IMR-90 (cell line): ENCODE measurements around the gene DNAH8. TPM values are rescaled to one million over a fixed set of nuclear protein-coding genes. Genes with fewer than 3 reads are reported as not detected.

Experiments
- ATAC-seq: fragments of 200-7000 bp; cut with Tn5 transposase; 2 replicates; pipeline ENCODE4 v1.9.1; 2020; ENCODE audit warnings: low read depth, mild to moderate bottlenecking, moderate library complexity
- BruUV-seq: library from RNA; stranded (reverse); fragments of 400-500 nt; replicated peaks from 2 replicates; lab custom pipeline; 2021; lab: Mats Ljungman, UMichigan
- CTCF ChIA-PET: fragments of 300-600 bp; formaldehyde crosslinking; extraction: SDS; loops from one replicate; lab custom pipeline; 2021; ENCODE audit warnings: antibody characterized with exemption; lab: Yijun Ruan, JAX
- POLR2A ChIA-PET: fragments of 300-600 bp; sonication (Branson Sonifier 250); formaldehyde crosslinking; loops from one replicate; lab custom pipeline; 2022; ENCODE audit warnings: antibody characterized with exemption; ENCODE audit not compliant: unreplicated experiment; lab: Charles Lee
- DNase-seq: peaks from one replicate; pipeline ENCODE4 v3.0.0; 2013
- H2AFZ ChIP-seq: replicated peaks from 2 replicates; pipeline ENCODE3; 2013; ENCODE audit warnings: low read length, mild to moderate bottlenecking; ENCODE audit not compliant: poor library complexity
- H2AK5ac ChIP-seq: 2 replicates; pipeline ENCODE4 v1.6.1; 2013; ENCODE audit warnings: low read depth, low read length, inconsistent platforms
- H2AK9ac ChIP-seq: replicated peaks from 2 replicates; pipeline ENCODE3; 2013; ENCODE audit warnings: mild to moderate bottlenecking, low read depth, low read length, moderate library complexity; ENCODE audit not compliant: poor library complexity
- H2BK120ac ChIP-seq: 2 replicates; pipeline ENCODE4 v1.6.1; 2013; ENCODE audit warnings: low read depth, low read length, inconsistent platforms
- H2BK15ac ChIP-seq: 3 replicates; pipeline ENCODE4 v1.6.1; 2013; ENCODE audit warnings: low read depth, low read length, inconsistent platforms
- H2BK20ac ChIP-seq: 2 replicates; pipeline ENCODE4 v1.6.1; 2013; ENCODE audit warnings: low read depth, mild to moderate bottlenecking, inconsistent platforms, low read length, moderate library complexity
- H2BK5ac ChIP-seq: 2 replicates; pipeline ENCODE4 v1.6.1; 2013; ENCODE audit warnings: mild to moderate bottlenecking, low read depth, low read length, inconsistent platforms; ENCODE audit not compliant: poor library complexity, severe bottlenecking
- H3K14ac ChIP-seq: replicated peaks from 2 replicates; pipeline ENCODE4 v1.6.1; 2013; ENCODE audit warnings: low read depth, low read length, inconsistent platforms
- H3K18ac ChIP-seq: 2 replicates; pipeline ENCODE4 v1.6.1; 2013; ENCODE audit warnings: low read depth, low read length, control low read depth
- H3K23ac ChIP-seq: 2 replicates; pipeline ENCODE4 v1.6.1; 2013; ENCODE audit warnings: low read depth, low read length, inconsistent platforms
- H3K27ac ChIP-seq: 2 replicates; pipeline ENCODE4 v1.5.1; 2013; ENCODE audit warnings: mild to moderate bottlenecking, control low read depth, low read length; ENCODE audit not compliant: insufficient read depth
- H3K27me3 ChIP-seq: 2 replicates; pipeline ENCODE4 v1.6.1; 2013; ENCODE audit warnings: low read length; ENCODE audit not compliant: control insufficient read depth, insufficient read depth
- H3K36me3 ChIP-seq: 2 replicates; pipeline ENCODE4 v1.6.1; 2013; ENCODE audit warnings: low read length, mixed read lengths; ENCODE audit not compliant: control insufficient read depth, insufficient read depth
- H3K4ac ChIP-seq: 2 replicates; pipeline ENCODE4 v1.6.1; 2013; ENCODE audit warnings: low read depth, low read length, inconsistent platforms
- H3K4me1 ChIP-seq: 2 replicates; pipeline ENCODE4 v1.6.1; 2013; ENCODE audit warnings: low read length, mixed read lengths; ENCODE audit not compliant: control insufficient read depth, insufficient read depth
- H3K4me2 ChIP-seq: 2 replicates; pipeline ENCODE4 v1.6.1; 2013; ENCODE audit warnings: low read depth, mild to moderate bottlenecking, control low read depth, low read length, moderate library complexity
- H3K4me3 ChIP-seq: 2 replicates; pipeline ENCODE4 v1.5.1; 2013; ENCODE audit warnings: low read depth, mild to moderate bottlenecking, control low read depth, low read length, moderate library complexity; ENCODE audit not compliant: insufficient read depth
- H3K56ac ChIP-seq: 2 replicates; pipeline ENCODE4 v1.6.1; 2013; ENCODE audit warnings: low read length, inconsistent platforms; ENCODE audit not compliant: insufficient read depth; ENCODE audit errors: extremely low read depth
- H3K79me1 ChIP-seq, 2 experiments: 2 replicates each; pipeline ENCODE4 v1.6.1; 2013; ENCODE audit warnings: low read length in 2 of 2, inconsistent platforms in 1 of 2, low read depth in 1 of 2
- H3K9ac ChIP-seq: 2 replicates; pipeline ENCODE4 v1.6.1; 2013; ENCODE audit warnings: low read depth, low read length, control low read depth
- H3K9me1 ChIP-seq: 2 replicates; pipeline ENCODE4 v1.6.1; 2013; ENCODE audit warnings: low read length, inconsistent platforms; ENCODE audit not compliant: insufficient read depth
- H3K9me3 ChIP-seq: 2 replicates; pipeline ENCODE4 v1.6.1; 2013; ENCODE audit warnings: low read length; ENCODE audit not compliant: control insufficient read depth, insufficient read depth
- H4K20me1 ChIP-seq: 2 replicates; pipeline ENCODE4 v1.6.1; 2013; ENCODE audit warnings: low read length, inconsistent platforms; ENCODE audit not compliant: insufficient read depth
- H4K5ac ChIP-seq: 2 replicates; pipeline ENCODE4 v1.6.1; 2013; ENCODE audit warnings: mild to moderate bottlenecking, low read depth, low read length, control low read depth
- H4K8ac ChIP-seq, 2 experiments: 2 replicates each; pipeline ENCODE4 v1.6.1; 2013; ENCODE audit warnings: low read depth in 2 of 2, low read length in 2 of 2, control low read depth in 1 of 2, inconsistent platforms in 1 of 2
- H4K91ac ChIP-seq: 2 replicates; pipeline ENCODE4 v1.6.1; 2013; ENCODE audit warnings: low read depth, low read length, inconsistent platforms; ENCODE audit not compliant: insufficient read depth
- BHLHE40 ChIP-seq: fragments of 150-350 bp; IDR thresholded peaks from 2 replicates; pipeline ENCODE4 v1.6.1; 2016; ENCODE audit warnings: mild to moderate bottlenecking, low read depth, low read length
- CEBPB ChIP-seq: IDR thresholded peaks from 2 replicates; pipeline ENCODE4 v1.6.1; 2012; ENCODE audit warnings: low read depth, low read length, improper control_type of control experiment
- CHD1 ChIP-seq: IDR thresholded peaks from 2 replicates; pipeline ENCODE4 v1.6.1; 2012; ENCODE audit warnings: low read depth, low read length, improper control_type of control experiment
- ELK1 ChIP-seq: fragments of 150-350 bp; IDR thresholded peaks from 2 replicates; pipeline ENCODE4 v1.6.1; 2016; ENCODE audit warnings: low read depth, mild to moderate bottlenecking, low read length, moderate library complexity, borderline replicate concordance
- MAZ ChIP-seq: IDR thresholded peaks from 2 replicates; pipeline ENCODE4 v1.6.1; 2012; ENCODE audit warnings: low read depth, mild to moderate bottlenecking, low read length, improper control_type of control experiment, moderate library complexity, borderline replicate concordance
- MXI1 ChIP-seq: IDR thresholded peaks from 2 replicates; pipeline ENCODE4 v1.6.1; 2012; ENCODE audit warnings: low read depth, mild to moderate bottlenecking, low read length, moderate library complexity, borderline replicate concordance
- NFE2L2 ChIP-seq: fragments of 150-350 bp; IDR thresholded peaks from 2 replicates; pipeline ENCODE4 v1.6.1; 2016; ENCODE audit warnings: low read depth, mild to moderate bottlenecking, low read length
- POLR2A ChIP-seq: IDR thresholded peaks from 2 replicates; pipeline ENCODE4 v1.6.1; 2012; ENCODE audit warnings: mild to moderate bottlenecking, low read depth, low read length
- RAD21 ChIP-seq: IDR thresholded peaks from 2 replicates; pipeline ENCODE4 v1.6.1; 2012; ENCODE audit warnings: low read length, improper control_type of control experiment
- RCOR1 ChIP-seq: IDR thresholded peaks from 2 replicates; pipeline ENCODE4 v1.6.1; 2012; ENCODE audit warnings: mild to moderate bottlenecking, low read length, improper control_type of control experiment; ENCODE audit not compliant: insufficient replicate concordance
- RFX5 ChIP-seq: IDR thresholded peaks from 2 replicates; pipeline ENCODE4 v1.8.0; 2012; ENCODE audit warnings: low read depth, mild to moderate bottlenecking, low read length, moderate library complexity
- SMC3 ChIP-seq: fragments of 150-350 bp; IDR thresholded peaks from 2 replicates; pipeline ENCODE4 v1.6.1; 2016; ENCODE audit warnings: low read depth, mild to moderate bottlenecking, antibody characterized with exemption, low read length, moderate library complexity
- USF2 ChIP-seq: fragments of 150-350 bp; IDR thresholded peaks from 2 replicates; pipeline ENCODE4 v1.6.1; 2017; ENCODE audit warnings: mild to moderate bottlenecking, antibody characterized with exemption, low read length, low read depth
- WGBS, 2 experiments: methylation state at CpG; one replicate each; pipeline versions ENCODE4 v1.1.5 to v1.1.7; 2013; ENCODE audit warnings: missing lambda C conversion rate in 2 of 2; ENCODE audit not compliant: insufficient read length in 1 of 2; ENCODE audit errors: extremely low coverage in 2 of 2; 5-methylcytosine and 5-hydroxymethylcytosine counted together
- dilution Hi-C: fragments of 300-500 bp; cut with HindIII; formaldehyde crosslinking; loops from one replicate; pipeline ENCODE4 v1.14.3; 2018; ENCODE audit warnings: low sequenced_read_pairs; ENCODE audit not compliant: unreplicated experiment
- in situ Hi-C: fragments of 300-500 bp; cut with MboI; formaldehyde crosslinking; loops from 3 replicates; pipeline ENCODE4 v1.14.3; 2019; ENCODE audit warnings: low sequenced_read_pairs, inconsistent platforms, mixed read lengths
- intact Hi-C: fragments of 100-400 bp; cut with micrococcal nuclease; formaldehyde crosslinking; loops from 2 replicates; pipeline ENCODE4 v1.10.0; 2022
- polyA plus RNA-seq, 3 experiments: library from polyadenylated mRNA; depleted of rRNA; stranded (reverse); fragments of >200 nt; gene quantifications; 2 replicates each; pipeline ENCODE4 v1.2.3, GENCODE V29; 2012; ENCODE audit warnings: low replicate concordance in 1 of 3
- total RNA-seq: library from RNA; depleted of rRNA; stranded (reverse); fragments of >200 nt; gene quantifications from 2 replicates; pipeline ENCODE4 v1.2.3, GENCODE V29; 2012

The DNAH8 gene
- total and polyA plus RNA-seq, 2 of the 4 experiments (the other 2 are of a cell fraction), result not detected

DNA sequence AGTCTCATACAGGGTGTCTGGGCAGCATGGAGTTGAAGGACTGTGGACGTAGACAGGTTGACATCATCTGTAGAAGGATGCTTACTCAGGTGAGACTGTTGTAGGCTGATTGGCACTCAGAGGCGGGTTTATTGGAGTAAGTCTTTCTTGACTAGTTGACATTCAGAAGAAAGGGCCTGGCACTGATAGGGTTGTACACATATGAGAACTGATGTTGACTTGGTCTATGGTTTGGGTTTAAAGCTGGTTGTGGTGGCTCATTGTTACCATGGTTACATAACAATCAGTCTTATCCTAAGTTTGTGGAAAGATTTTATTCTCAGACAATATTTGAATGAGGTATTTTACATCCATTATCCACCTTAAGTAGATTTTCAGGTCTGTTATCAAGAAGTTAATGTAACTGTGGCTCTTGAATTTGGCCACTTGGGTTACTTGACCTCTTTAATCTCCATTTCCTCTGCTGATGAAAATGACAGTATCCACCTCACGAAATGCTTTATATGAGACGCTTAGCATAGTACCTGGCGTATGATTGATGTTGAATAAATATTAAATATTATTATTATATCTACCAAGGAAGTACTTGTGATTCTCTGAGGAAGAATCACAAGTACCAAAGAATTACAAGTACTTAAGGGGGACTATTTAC, 109.3 kb downstream of the DNAH8 start:
- Histone ChIP-seq H3K4me3 (no peak overlapping the region), H3K18ac (no peak overlapping the region), H2BK5ac (no peak overlapping the region), H2AK9ac (no peak overlapping the region), H2AK5ac (no peak overlapping the region), H2AFZ (no peak overlapping the region), H3K56ac (no peak overlapping the region), H3K4ac (no peak overlapping the region), H3K4me1 (no peaks in the 10 kb centered on the region), H3K79me1 (no peaks in the 10 kb centered on the region), H3K4me2 (no peak overlapping the region), H4K20me1 (no peaks in the 10 kb centered on the region), H4K91ac (no peak overlapping the region), H4K8ac (no peak overlapping the region), H2BK20ac (no peak overlapping the region), H3K27ac (no peak overlapping the region), H3K23ac (no peak overlapping the region), H3K27me3 (no peaks in the 10 kb centered on the region), H2BK15ac (no peak overlapping the region), H3K9me3 (no peaks in the 10 kb centered on the region), H3K9ac (no peak overlapping the region), H4K5ac (no peak overlapping the region), H3K14ac (no peak overlapping the region), H3K36me3 (no peaks in the 10 kb centered on the region), H2BK120ac (no peak overlapping the region), H3K9me1 (no peaks in the 10 kb centered on the region)
- DNase-seq (no peak), ATAC-seq (no peak)
- BruUV-seq, result no TSS peak
- in situ Hi-C loops, result no loop called here
- dilution Hi-C loops, result no loop called here
- WGBS, 2 experiments, result 63% methylated on average over 1 of the region's 5 CpGs; no CpG with 5 or more reads in 1 of the 2 experiments
- intact Hi-C loops, result no loop called here
- POLR2A ChIA-PET, result no interaction called here
- TF ChIP-seq RCOR1, result no peak
- TF ChIP-seq RAD21, result no peak
- no peak for TF ChIP-seq NFE2L2
- TF ChIP-seq SMC3, result no peak
- no peak for TF ChIP-seq BHLHE40
- TF ChIP-seq CEBPB, result no peak
- TF ChIP-seq MXI1, result no peak
- no peak for TF ChIP-seq MAZ
- TF ChIP-seq CHD1, result no peak
- no peak for TF ChIP-seq ELK1
- no peak for TF ChIP-seq USF2
- TF ChIP-seq RFX5, result no peak
- TF ChIP-seq POLR2A, result no peak
- CTCF ChIA-PET, result no interaction called here
